ENCODE data around the gene NT5DC3.
A peak's percentile ranks its signal among the peaks of the same experiment; 100 is the strongest.

Gene NT5DC3

DNA sequence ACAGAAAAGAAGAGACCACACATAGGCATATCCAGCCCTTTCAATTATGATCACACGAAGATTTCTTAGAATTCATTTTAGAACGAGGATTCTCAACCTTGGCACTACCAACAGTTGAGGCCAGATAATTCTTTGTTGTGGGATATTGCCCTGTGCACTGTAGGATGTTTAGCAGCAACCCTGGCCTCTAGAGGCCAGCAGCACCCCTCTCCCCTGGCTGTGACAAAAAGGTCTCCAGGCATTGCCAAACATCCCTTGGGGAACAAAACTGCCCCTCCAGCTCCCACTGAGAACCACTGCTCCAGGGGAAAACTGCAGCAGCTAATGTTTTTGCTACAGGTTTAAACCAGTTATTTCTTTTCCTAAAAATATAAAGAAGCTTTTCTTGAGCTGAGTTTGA lies 7.1 kb downstream of the NT5DC3 start:
- H3K4me3 ChIP-seq (ENCODE audit: control insufficient read depth, low read depth, low read length) = no peak overlapping the region
- DNase-seq (ENCODE audit: low read depth) = no peak
- TF ChIP-seq, protein P1, sequence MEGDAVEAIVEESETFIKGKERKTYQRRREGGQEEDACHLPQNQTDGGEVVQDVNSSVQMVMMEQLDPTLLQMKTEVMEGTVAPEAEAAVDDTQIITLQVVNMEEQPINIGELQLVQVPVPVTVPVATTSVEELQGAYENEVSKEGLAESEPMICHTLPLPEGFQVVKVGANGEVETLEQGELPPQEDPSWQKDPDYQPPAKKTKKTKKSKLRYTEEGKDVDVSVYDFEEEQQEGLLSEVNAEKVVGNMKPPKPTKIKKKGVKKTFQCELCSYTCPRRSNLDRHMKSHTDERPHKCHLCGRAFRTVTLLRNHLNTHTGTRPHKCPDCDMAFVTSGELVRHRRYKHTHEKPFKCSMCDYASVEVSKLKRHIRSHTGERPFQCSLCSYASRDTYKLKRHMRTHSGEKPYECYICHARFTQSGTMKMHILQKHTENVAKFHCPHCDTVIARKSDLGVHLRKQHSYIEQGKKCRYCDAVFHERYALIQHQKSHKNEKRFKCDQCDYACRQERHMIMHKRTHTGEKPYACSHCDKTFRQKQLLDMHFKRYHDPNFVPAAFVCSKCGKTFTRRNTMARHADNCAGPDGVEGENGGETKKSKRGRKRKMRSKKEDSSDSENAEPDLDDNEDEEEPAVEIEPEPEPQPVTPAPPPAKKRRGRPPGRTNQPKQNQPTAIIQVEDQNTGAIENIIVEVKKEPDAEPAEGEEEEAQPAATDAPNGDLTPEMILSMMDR (IDR thresholded peaks at IDR 0.05; ENCODE audit: control insufficient read depth, insufficient read depth, low read depth, low read length, missing control alignments) = no peak

DNA sequence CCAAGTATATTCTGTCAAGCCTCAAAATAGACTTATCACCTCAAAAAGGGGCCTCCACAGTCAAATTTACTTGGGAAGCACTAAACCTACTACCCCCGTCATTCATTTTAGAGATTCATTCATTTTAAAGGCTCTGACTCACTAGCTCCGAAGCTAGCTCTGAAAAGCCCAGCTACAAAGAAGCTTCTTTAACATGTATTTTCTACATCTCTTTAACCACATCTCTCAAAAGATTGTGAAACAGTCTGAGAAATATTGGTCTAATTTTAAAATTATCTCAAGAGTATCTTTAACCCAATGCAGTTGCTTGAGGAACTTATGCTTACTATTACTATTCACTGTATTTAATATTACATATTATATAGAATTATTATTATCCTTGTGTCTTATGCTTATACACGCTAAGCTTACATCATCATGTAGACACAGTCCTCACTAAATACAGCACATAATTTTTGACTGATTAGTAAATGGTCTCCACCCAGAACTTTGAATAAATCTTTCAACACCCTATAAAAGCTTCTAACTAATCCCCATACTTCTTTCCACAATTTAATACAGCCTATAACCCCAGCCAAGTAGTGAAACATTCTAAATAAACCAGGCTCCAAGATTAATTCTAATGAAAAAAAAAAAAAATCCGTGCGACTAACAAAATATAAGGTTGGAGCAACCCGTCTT lies 7.8 kb downstream of the NT5DC3 start:
- TF ChIP-seq, protein P1 (IDR thresholded peaks at IDR 0.05; ENCODE audit: control insufficient read depth, insufficient read depth, low read depth, low read length, missing control alignments) = no peak
- DNase-seq (ENCODE audit: low read depth) = peak; percentile 48
- no peak overlapping the region for H3K4me3 ChIP-seq (ENCODE audit: control insufficient read depth, low read depth, low read length)

DNA sequence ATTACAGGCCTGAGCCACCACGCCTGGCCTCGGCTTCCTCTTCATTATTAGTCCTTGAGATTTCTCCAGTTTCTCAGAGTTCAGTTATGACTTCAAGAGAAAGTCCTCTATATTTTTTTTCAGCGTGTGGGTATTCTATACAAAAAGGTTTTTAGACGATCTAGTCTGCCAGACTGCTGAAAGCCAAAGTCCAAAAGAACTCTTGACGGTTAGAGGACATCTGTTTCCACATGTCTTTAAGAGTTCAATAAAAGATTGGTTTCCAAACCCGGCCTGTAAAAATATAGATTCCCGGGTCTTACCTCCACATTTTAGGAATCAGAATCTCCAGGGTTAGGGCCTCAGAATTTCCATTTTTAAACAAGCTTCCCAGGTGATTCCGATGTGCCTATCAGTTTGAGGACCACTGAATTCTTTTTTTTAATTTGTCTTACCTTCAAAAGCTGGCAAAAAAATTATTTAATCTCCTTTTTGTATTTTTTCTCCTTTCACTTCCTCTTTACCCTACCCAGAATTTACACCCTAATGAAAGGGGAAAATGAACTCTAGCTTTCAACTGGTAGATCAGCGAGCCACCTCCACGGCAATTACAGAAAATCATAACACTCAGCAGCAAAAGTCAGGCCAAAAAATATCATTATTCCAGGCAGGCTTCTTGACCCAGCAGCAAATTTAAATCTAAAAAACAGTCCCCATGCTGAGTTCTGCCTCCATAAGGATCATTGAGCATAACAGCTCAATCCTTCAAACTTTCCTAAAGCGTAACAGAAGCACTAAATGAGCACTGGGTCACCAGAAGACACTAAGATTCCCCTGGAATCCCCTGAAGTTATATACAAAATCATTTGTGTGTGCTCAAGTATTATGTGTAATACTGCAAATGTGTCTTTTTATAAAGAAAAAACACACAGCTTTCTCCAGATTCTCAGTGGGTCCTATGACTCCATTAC lies 8.7 kb downstream of the NT5DC3 start:
- no peak for DNase-seq (ENCODE audit: low read depth)
- TF ChIP-seq, protein P1 (IDR thresholded peaks at IDR 0.05; ENCODE audit: control insufficient read depth, insufficient read depth, low read depth, low read length, missing control alignments) = no peak
- H3K4me3 ChIP-seq (ENCODE audit: control insufficient read depth, low read depth, low read length) = no peak overlapping the region

DNA sequence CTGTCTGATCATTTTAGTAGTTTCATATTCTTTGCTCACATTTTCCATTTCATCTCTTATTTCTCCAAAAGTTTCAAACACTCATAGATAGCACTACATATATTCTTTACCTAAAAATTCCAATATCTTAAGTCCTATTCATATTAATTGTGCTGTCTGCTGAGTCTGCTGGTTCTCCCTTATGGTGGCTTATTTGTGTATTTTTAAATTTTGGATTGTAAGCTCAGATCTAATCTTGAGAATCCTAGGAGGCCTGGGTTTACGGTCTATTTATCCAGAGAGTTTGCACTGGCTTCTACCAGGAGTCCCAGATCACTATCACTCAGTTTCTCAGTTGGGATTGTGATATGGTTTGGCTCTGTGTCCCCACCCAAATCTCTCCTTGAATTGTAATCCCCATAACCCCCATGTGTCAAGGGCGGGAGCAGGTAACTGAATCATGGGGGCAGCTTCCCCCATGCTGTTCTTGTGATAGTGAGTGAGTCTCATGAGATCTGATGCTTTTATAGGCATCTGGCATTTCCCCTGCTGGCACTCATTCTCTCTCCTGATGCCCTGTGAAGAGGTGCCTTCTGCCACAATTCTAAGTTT lies 10.2 kb downstream of the NT5DC3 start:
- DNase-seq (ENCODE audit: low read depth) = no peak

DNA sequence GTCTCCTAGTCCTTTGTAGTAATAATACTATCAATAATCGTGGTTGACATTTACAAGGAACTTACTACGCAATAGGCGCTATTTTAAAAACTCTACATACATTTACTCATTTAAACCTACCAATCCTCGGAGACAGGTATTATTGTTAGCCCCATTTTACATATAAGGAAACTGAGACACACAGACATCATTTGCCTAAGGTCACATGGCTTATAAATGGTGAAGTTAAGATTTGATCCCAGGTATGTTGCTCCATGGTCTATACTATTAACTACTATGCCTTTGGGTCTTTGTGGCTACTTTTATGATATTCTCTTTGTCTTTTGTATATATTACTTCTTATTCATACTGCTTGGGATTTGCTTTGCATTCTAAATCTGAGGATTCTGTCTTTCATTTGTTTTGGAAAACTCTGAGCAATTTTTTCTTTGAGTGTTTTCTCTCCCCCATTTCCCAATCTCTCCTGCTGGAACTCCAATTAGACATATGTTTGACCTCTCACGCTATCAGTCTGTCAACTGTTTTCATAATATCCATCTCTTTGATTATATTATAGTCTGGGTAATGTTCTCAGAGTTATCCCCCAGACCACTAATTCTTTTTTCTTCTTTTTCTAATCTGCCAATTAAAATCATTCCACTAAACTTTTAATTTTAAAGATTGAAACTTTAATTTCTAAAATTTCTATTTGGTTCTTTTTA lies 10.9 kb downstream of the NT5DC3 start:
- DNase-seq (ENCODE audit: low read depth) = no peak
- no peak overlapping the region for H3K4me3 ChIP-seq (ENCODE audit: control insufficient read depth, low read depth, low read length)
- TF ChIP-seq, protein P1 (IDR thresholded peaks at IDR 0.05; ENCODE audit: control insufficient read depth, insufficient read depth, low read depth, low read length, missing control alignments) = no peak

More for the DNA sequence above, 10.2 kb downstream of the NT5DC3 start:
- no peak overlapping the region for H3K4me3 ChIP-seq (ENCODE audit: control insufficient read depth, low read depth, low read length)
- TF ChIP-seq, protein P1 (IDR thresholded peaks at IDR 0.05; ENCODE audit: control insufficient read depth, insufficient read depth, low read depth, low read length, missing control alignments) = no peak

DNA sequence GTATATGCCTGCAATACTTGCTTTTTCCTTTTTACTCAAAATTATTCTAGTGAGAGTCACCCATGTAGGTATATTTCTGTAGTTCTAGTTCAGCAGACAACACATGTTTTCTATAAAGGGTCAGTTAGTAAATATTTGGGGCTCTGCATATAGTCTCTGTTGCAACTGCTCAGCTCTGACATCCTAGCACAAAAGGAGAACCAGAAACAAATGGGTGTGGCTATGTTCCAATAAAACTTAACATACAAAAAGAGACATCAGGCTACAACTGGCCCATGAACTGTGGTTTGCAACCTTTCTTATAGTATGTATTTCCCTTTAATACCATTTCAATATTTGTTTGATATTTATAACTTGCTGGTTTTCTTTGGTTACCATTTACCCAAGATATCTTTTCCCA lies 11.9 kb downstream of the NT5DC3 start:
- no peak for DNase-seq (ENCODE audit: low read depth)
- no peak overlapping the region for H3K4me3 ChIP-seq (ENCODE audit: control insufficient read depth, low read depth, low read length)
- TF ChIP-seq, protein P1 (IDR thresholded peaks at IDR 0.05; ENCODE audit: control insufficient read depth, insufficient read depth, low read depth, low read length, missing control alignments) = no peak
